H1 (cell line): ENCODE measurements around the gene CREB3L1. TPM values are rescaled to one million over a fixed set of nuclear protein-coding genes. Genes with fewer than 3 reads are reported as not detected.

ENCODE experiments used
- CTCF ChIA-PET: fragments of 300-600 bp; sonication (Branson Sonifier 250); formaldehyde crosslinking; loops from one replicate; lab custom pipeline; 2021; ENCODE audit not compliant: partially characterized antibody; lab: Charles Lee
- POLR2A ChIA-PET: fragments of 300-600 bp; sonication (Branson Sonifier 250); formaldehyde crosslinking; loops from one replicate; lab custom pipeline; 2021; ENCODE audit warnings: inconsistent platforms; ENCODE audit not compliant: partially characterized antibody; lab: Charles Lee
- DNase-seq, 2 experiments: peaks; one replicate each; pipeline versions ENCODE4 v3.0.0 to v3.0.0-alpha.2; 2010 to 2022; ENCODE audit warnings: low spot score in 2 of 2, low read depth in 1 of 2, mixed read lengths in 1 of 2
- FAIRE-seq: peaks from 2 replicates; lab custom pipeline; 2011; peaks lifted over from hg19 to GRCh38; lab: Jason Lieb, UNC
- H2AFZ ChIP-seq: 2 replicates; pipeline ENCODE4 v1.8.1; 2012; ENCODE audit warnings: low read length, inconsistent platforms
- H2AK5ac ChIP-seq: 2 replicates; pipeline ENCODE4 v1.6.1; 2013; ENCODE audit warnings: low read depth, low read length
- H2BK120ac ChIP-seq: replicated peaks from 2 replicates; pipeline ENCODE3; 2013; ENCODE audit warnings: low read depth, low read length, inconsistent platforms
- H2BK12ac ChIP-seq: 2 replicates; pipeline ENCODE4 v1.6.1; 2013; ENCODE audit warnings: low read depth, low read length
- H2BK15ac ChIP-seq: 2 replicates; pipeline ENCODE4 v1.6.1; 2013; ENCODE audit warnings: low read length
- H2BK20ac ChIP-seq: 2 replicates; pipeline ENCODE4 v1.6.1; 2013; ENCODE audit warnings: low read length
- H2BK5ac ChIP-seq: 2 replicates; pipeline ENCODE4 v1.6.1; 2013; ENCODE audit warnings: low read depth, low read length
- H3K14ac ChIP-seq: 2 replicates; pipeline ENCODE4 v1.6.1; 2013; ENCODE audit warnings: inconsistent platforms; ENCODE audit not compliant: insufficient read length
- H3K18ac ChIP-seq: 2 replicates; pipeline ENCODE4 v1.6.1; 2013; ENCODE audit warnings: low read length; ENCODE audit errors: extremely low read depth
- H3K23ac ChIP-seq: 2 replicates; pipeline ENCODE4 v1.6.1; 2013; ENCODE audit warnings: inconsistent platforms; ENCODE audit not compliant: insufficient read length
- H3K23me2 ChIP-seq: 2 replicates; pipeline ENCODE4 v1.6.1; 2013; ENCODE audit warnings: low read depth, low read length
- H3K27ac ChIP-seq: 2 replicates; pipeline ENCODE4 v1.6.1; 2011; ENCODE audit warnings: low read depth, low read length, inconsistent platforms
- H3K27me3 ChIP-seq, 4 experiments: replicated peaks in 1 of 4; 1 replicate in 1 of 4; 2 replicates in 3 of 4; pipeline versions ENCODE4 v1.6.1 to v1.8.1; 2011 to 2013; ENCODE audit warnings: low read length in 3 of 4, mild to moderate bottlenecking in 3 of 4, inconsistent platforms in 2 of 4, mixed read lengths in 2 of 4, moderate library complexity in 1 of 4; ENCODE audit not compliant: control insufficient read depth in 3 of 4, insufficient read depth in 3 of 4; ENCODE audit errors: extremely low read depth in 1 of 4
- H3K36me3 ChIP-seq, 4 experiments: 2 replicates each; pipeline versions ENCODE4 v1.6.1 to v1.8.1; 2011 to 2013; ENCODE audit warnings: mild to moderate bottlenecking in 4 of 4, low read length in 3 of 4, moderate library complexity in 2 of 4, control low read depth in 1 of 4, inconsistent platforms in 1 of 4; ENCODE audit not compliant: insufficient read depth in 4 of 4, control insufficient read depth in 2 of 4
- H3K4ac ChIP-seq: replicated peaks from 2 replicates; pipeline ENCODE3; 2013; ENCODE audit warnings: low read length, low read depth, mixed read lengths, inconsistent platforms; ENCODE audit not compliant: insufficient read length
- H3K4me1 ChIP-seq, 4 experiments: replicated peaks in 1 of 4; 1 replicate in 1 of 4; 2 replicates in 3 of 4; pipeline versions ENCODE4 v1.6.1 to v1.8.1; 2011 to 2013; ENCODE audit warnings: low read length in 3 of 4, inconsistent platforms in 2 of 4, mixed read lengths in 1 of 4; ENCODE audit not compliant: insufficient read depth in 4 of 4, control insufficient read depth in 3 of 4
- H3K4me2 ChIP-seq, 2 experiments: 2 replicates each; pipeline versions ENCODE4 v1.6.1 to v1.8.1; 2011 to 2013; ENCODE audit warnings: low read depth in 2 of 2, low read length in 2 of 2, control low read depth in 1 of 2, inconsistent platforms in 1 of 2, mild to moderate bottlenecking in 1 of 2; ENCODE audit not compliant: insufficient read depth in 1 of 2
- H3K4me3 ChIP-seq, 4 experiments: fragments of 200-600, 300-600 bp in 1 of 4; sonication (generic), shearing (Covaris generic), sonication (Bioruptor Twin) in 1 of 4; 2 replicates each; pipeline versions ENCODE4 v1.5.1 to v1.8.1; 2011 to 2016; ENCODE audit warnings: low read length in 4 of 4, low read depth in 3 of 4, control low read depth in 2 of 4, inconsistent platforms in 2 of 4, mild to moderate bottlenecking in 2 of 4, mixed read lengths in 1 of 4, moderate library complexity in 1 of 4; ENCODE audit not compliant: insufficient read depth in 2 of 4; ENCODE audit errors: extremely low read depth in 1 of 4
- H3K56ac ChIP-seq: replicated peaks from 2 replicates; pipeline ENCODE3; 2013; ENCODE audit warnings: low read depth, mild to moderate bottlenecking, mixed read lengths, low read length, inconsistent platforms; ENCODE audit not compliant: insufficient read length
- H3K79me1 ChIP-seq: 2 replicates; pipeline ENCODE4 v1.6.1; 2013; ENCODE audit warnings: low read depth, low read length, control low read depth
- H3K79me2 ChIP-seq, 2 experiments: 2 replicates each; pipeline versions ENCODE4 v1.6.1 to v1.8.1; 2012 to 2013; ENCODE audit warnings: low read length in 2 of 2, mild to moderate bottlenecking in 2 of 2, inconsistent platforms in 1 of 2; ENCODE audit not compliant: insufficient read depth in 2 of 2, control insufficient read depth in 1 of 2
- H3K9ac ChIP-seq, 4 experiments: replicated peaks in 1 of 4; 1 replicate in 1 of 4; 2 replicates in 3 of 4; pipeline versions ENCODE4 v1.6.1 to v1.8.1; 2011 to 2013; ENCODE audit warnings: low read depth in 3 of 4, low read length in 3 of 4, control low read depth in 2 of 4, mild to moderate bottlenecking in 2 of 4, moderate library complexity in 2 of 4, inconsistent platforms in 1 of 4; ENCODE audit errors: extremely low read depth in 1 of 4
- H3K9me3 ChIP-seq, 2 experiments: 2 replicates each; pipeline versions ENCODE4 v1.6.1 to v1.8.1; 2012 to 2013; ENCODE audit warnings: mild to moderate bottlenecking in 2 of 2, moderate library complexity in 2 of 2, control low read depth in 1 of 2, inconsistent platforms in 1 of 2, low read depth in 1 of 2, low read length in 1 of 2, mixed read lengths in 1 of 2; ENCODE audit not compliant: insufficient read depth in 2 of 2
- H4K20me1 ChIP-seq, 2 experiments: replicated peaks in 1 of 2; 2 replicates each; pipeline versions ENCODE3 to v1.8.1; 2011 to 2013; ENCODE audit warnings: inconsistent platforms in 2 of 2, low read length in 2 of 2, mild to moderate bottlenecking in 1 of 2; ENCODE audit not compliant: insufficient read depth in 2 of 2, control insufficient read depth in 1 of 2
- H4K5ac ChIP-seq: 2 replicates; pipeline ENCODE4 v1.6.1; 2013; ENCODE audit warnings: low read length, low read depth, mixed read lengths, inconsistent platforms; ENCODE audit not compliant: insufficient read length
- H4K8ac ChIP-seq: 2 replicates; pipeline ENCODE4 v1.8.0; 2013; ENCODE audit warnings: mild to moderate bottlenecking, moderate library complexity, low read length, inconsistent platforms; ENCODE audit not compliant: insufficient read depth; ENCODE audit errors: extremely low read depth
- H4K91ac ChIP-seq: replicated peaks from 2 replicates; pipeline ENCODE3; 2013; ENCODE audit warnings: low read length, mixed read lengths, inconsistent platforms; ENCODE audit not compliant: insufficient read length
- CTBP2 ChIP-seq: IDR thresholded peaks from 2 replicates; pipeline ENCODE4 v1.7.0; 2011; ENCODE audit warnings: borderline replicate concordance, mild to moderate bottlenecking, moderate library complexity, mixed read lengths, low read length; ENCODE audit not compliant: insufficient read depth, insufficient read length
- JUN ChIP-seq: IDR thresholded peaks from 2 replicates; pipeline ENCODE4 v1.6.1; 2011; ENCODE audit warnings: low read depth, mild to moderate bottlenecking, improper control_type of control experiment, low read length
- SUZ12 ChIP-seq: fragments of 200-600 bp; sonication (generic); IDR thresholded peaks from 2 replicates; pipeline ENCODE4 v1.6.1; 2012; ENCODE audit warnings: mild to moderate bottlenecking, inconsistent platforms, low read length, moderate library complexity, mixed read lengths
- WGBS, 2 experiments: shearing (Covaris generic) in 1 of 2; methylation state at CpG; one replicate each; pipeline versions ENCODE4 v1.1.6 to v1.1.7; 2013 to 2015; ENCODE audit warnings: low lambda C conversion rate in 2 of 2, mixed read lengths in 2 of 2, inconsistent platforms in 1 of 2, low coverage in 1 of 2, missing lambda C conversion rate in 1 of 2; ENCODE audit not compliant: insufficient replicate concordance in 2 of 2, insufficient coverage in 1 of 2, insufficient read length in 1 of 2; ENCODE audit errors: extremely low coverage in 1 of 2, missing lambda C conversion rate in 1 of 2; 5-methylcytosine and 5-hydroxymethylcytosine counted together
- polyA plus RNA-seq, 7 experiments: library from polyadenylated mRNA; depleted of rRNA in 3 of 7; stranded (reverse) in 5 of 7; unstranded in 2 of 7; fragments of >200 nt in 5 of 7; fragments of 200-250 nt in 2 of 7; gene quantifications; 1 replicate in 5 of 7; 2 replicates in 1 of 7; 4 replicates in 1 of 7; pipeline versions ENCODE4 v1.2.1 to v1.2.3, GENCODE V29; 2011 to 2013; ENCODE audit warnings: missing spikeins in 2 of 7, mixed read lengths in 2 of 7
- total RNA-seq: library from RNA; stranded (reverse); fragmentation: NEBNext Ultra II Directional; extraction: Animal tissue kit (Norgen Biotek cat#: 25700); gene quantifications from 2 replicates; pipeline ENCODE4 v1.2.1, GENCODE V29; 2021

CREB3L1 gene
- total and polyA plus RNA-seq, 2 of the 8 experiments (the other 6 are each of a cell fraction or from before 2014, with no cell fraction given): 4.1 to 12.7 TPM

DNA sequence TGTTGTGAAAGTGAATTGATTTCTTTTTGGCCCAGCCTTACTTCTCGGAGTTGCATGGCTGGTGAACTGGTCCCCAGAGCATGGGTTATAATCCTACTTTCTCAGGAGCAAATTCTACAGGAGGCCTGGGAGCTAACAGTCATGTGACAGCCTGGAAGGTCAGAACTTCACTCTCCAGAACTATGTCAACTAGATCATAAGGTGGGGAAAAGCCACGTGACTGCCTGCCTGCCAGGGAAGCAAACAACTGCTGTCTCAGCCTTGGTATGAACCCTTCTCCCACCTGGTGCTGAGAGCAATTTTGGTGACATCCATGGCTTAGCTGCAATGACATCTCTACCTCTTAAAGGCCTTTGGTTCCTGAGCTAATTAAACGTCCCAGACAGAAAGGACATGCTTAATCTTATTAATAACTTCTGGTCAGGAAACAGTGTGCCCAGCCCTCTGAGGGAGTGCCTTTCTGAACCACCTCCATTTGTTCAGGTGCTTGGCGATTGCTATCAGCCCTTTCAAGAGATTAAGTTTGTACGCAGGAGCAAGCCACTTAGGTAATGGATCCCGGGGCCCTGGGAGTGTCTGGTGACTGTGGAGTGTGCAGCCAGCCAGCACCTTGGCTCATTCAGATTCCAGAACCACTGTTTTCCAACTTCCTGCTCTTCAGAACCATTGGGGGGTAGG lies 1.4 kb upstream of the CREB3L1 start:
- peak overlapping the region; percentile 71 for H4K91ac ChIP-seq
- peak overlapping the region; percentile 69; the same call in 1 of the 2 replicates for H2BK20ac ChIP-seq
- 82% methylated on average over 6 of the region's 6 CpGs; no CpG with 5 or more reads in 1 of the 2 experiments for WGBS, 2 experiments
- no peak overlapping the region for H2BK120ac ChIP-seq
- H3K9me3 ChIP-seq: no peaks in the 10 kb centered on the region
- peaks cover 6% of the 10 kb centered on the region; the same call in 1 of the 2 replicates for H3K23me2 ChIP-seq
- peak overlapping the region; percentile 32; the same call in 1 of the 2 replicates for H2AFZ ChIP-seq
- peaks cover 16 to 33% (median 25%) of the 10 kb centered on the region in 4 experiments for H3K4me1 ChIP-seq
- DNase-seq: no peak
- no peak overlapping the region for H4K8ac ChIP-seq
- H4K20me1 ChIP-seq: no peaks in the 10 kb centered on the region
- H3K18ac ChIP-seq: peak overlapping the region; percentile 72; the same call in 1 of the 2 replicates
- no peaks in the 10 kb centered on the region for H3K79me1 ChIP-seq
- ChIA-PET POLR2A (interaction anchor here (1.4 to 5.4 kb wide), 5 partner anchors 11 to 33 kb away, joined by 4 to 51 read pairs (median 28); no protein-coding TSS in a partner anchor), CTCF (interaction anchor here (0.6 to 7.9 kb wide), 11 partner anchors 9 to 76 kb away, joined by 3 to 224 read pairs (median 43); no protein-coding TSS in a partner anchor)
- no peak overlapping the region for H4K5ac ChIP-seq
- no peak for FAIRE-seq
- no peak for TF ChIP-seq SUZ12
- no peak for TF ChIP-seq CTBP2
- no peak for TF ChIP-seq JUN
- H3K79me2 ChIP-seq: no peaks in the 10 kb centered on the region
- H3K4ac ChIP-seq: no peak overlapping the region
- H3K23ac ChIP-seq: no peak overlapping the region
- no peak overlapping the region for H3K4me3 ChIP-seq
- H3K4me2 ChIP-seq: no peak overlapping the region
- peak overlapping the region; percentile 2; the same call in 1 of the 2 replicates for H2BK12ac ChIP-seq
- H3K14ac ChIP-seq: no peak overlapping the region
- H3K36me3 ChIP-seq: no peaks in the 10 kb centered on the region
- H2BK5ac ChIP-seq: no peak overlapping the region
- H2BK15ac ChIP-seq: no peak overlapping the region
- H3K9ac ChIP-seq: no peak overlapping the region
- no peak overlapping the region for H3K56ac ChIP-seq
- H3K27ac ChIP-seq: no peak overlapping the region
- 0 out of 2 replicates have a peak overlapping the region, but pooled peaks have one; percentile 67 for H2AK5ac ChIP-seq
- H3K27me3 ChIP-seq: peaks cover 0 to 4% (median 4%) of the 10 kb centered on the region in 4 experiments; a peak in 2 of 7 replicates
